ENCODE measurements around the gene IQSEC1. TPM values are rescaled to one million over a fixed set of nuclear protein-coding genes. Genes with fewer than 3 reads are reported as not detected.

IQSEC1 gene
- total and polyA plus RNA-seq, 9 of the 15 experiments (the other 6 are each of a cell fraction or from before 2014, with no cell fraction given), result 0.56 to 39.0 (median 6.8) TPM

DNA sequence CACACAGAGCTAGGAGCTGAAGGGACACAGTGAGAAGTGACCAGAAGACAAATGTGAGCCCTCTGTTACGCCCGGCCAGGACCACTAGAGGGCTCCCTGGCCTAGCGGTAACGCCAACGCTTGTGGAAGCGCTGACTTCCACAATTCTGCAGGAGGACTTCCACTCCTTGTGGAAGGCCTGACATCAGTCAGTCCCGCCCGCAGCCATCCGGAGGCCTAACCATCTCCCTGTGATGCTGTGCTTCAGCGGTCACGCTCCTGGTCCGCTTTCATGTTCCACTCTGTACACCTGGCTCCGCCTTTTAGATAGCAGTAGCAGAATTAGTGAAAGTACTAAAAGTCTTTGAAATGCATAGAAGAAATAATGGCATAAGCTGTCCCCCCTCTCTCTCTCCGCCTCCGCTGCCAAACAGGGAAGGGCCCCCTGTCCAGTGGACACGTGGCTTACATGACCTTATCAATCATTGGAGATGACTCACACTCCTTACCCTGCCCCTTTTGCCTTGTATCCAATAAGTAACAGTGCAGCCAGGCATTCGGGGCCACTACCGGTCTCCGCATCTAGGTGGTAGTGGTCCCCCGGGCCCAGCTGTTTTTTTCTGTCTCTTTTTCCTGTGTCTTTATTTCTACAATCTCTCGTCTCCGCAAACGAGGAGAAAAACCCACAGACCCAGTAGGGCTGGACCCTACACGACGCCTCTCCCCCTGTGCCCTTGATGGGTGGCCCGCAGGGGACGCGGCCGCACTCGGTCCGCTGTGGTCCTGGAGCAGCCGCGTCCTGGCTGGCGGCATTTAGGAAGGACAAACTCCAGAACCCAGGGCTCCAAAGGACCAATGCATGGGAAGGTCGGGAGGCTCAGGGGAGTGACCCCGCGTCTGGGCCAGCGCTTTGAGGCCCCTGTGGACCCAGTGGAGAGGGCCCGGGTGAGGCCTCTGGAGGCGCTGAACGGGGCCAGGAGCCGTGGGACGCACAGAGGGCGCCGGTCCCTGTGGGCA, 204.9 kb downstream of the IQSEC1 start (continued):
- TF ChIP-seq, protein P1, sequence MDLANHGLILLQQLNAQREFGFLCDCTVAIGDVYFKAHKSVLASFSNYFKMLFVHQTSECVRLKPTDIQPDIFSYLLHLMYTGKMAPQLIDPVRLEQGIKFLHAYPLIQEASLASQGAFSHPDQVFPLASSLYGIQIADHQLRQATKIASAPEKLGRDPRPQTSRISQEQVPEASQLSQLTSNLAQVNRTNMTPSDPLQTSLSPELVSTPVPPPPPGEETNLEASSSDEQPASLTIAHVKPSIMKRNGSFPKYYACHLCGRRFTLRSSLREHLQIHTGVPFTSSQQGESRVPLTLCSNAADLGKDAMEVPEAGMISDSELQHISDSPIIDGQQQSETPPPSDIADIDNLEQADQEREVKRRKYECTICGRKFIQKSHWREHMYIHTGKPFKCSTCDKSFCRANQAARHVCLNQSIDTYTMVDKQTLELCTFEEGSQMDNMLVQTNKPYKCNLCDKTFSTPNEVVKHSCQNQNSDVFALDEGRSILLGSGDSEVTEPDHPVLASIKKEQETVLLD (IDR thresholded peaks at IDR 0.05), result peak; percentile 68; the same call in 1 of the 2 replicates
- peak; percentile 34; the same call in 1 of the 2 replicates for TF ChIP-seq JUNB (CRISPR knock-in tag; conservative IDR thresholded peaks at IDR 0.05)
- TF ChIP-seq POLR2G (IDR thresholded peaks at IDR 0.05; ENCODE audit: low read depth, low read length), result peak; percentile 76
- no peak for TF ChIP-seq PRPF4 (IDR thresholded peaks at IDR 0.05; ENCODE audit: insufficient read depth, low read depth, low read length, poor library complexity, severe bottlenecking)
- TF ChIP-seq, protein P2, sequence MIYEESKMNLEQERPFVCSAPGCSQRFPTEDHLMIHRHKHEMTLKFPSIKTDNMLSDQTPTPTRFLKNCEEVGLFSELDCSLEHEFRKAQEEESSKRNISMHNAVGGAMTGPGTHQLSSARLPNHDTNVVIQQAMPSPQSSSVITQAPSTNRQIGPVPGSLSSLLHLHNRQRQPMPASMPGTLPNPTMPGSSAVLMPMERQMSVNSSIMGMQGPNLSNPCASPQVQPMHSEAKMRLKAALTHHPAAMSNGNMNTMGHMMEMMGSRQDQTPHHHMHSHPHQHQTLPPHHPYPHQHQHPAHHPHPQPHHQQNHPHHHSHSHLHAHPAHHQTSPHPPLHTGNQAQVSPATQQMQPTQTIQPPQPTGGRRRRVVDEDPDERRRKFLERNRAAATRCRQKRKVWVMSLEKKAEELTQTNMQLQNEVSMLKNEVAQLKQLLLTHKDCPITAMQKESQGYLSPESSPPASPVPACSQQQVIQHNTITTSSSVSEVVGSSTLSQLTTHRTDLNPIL (CRISPR knock-in tag; IDR thresholded peaks at IDR 0.05), result no peak
- TF ChIP-seq, protein P3, sequence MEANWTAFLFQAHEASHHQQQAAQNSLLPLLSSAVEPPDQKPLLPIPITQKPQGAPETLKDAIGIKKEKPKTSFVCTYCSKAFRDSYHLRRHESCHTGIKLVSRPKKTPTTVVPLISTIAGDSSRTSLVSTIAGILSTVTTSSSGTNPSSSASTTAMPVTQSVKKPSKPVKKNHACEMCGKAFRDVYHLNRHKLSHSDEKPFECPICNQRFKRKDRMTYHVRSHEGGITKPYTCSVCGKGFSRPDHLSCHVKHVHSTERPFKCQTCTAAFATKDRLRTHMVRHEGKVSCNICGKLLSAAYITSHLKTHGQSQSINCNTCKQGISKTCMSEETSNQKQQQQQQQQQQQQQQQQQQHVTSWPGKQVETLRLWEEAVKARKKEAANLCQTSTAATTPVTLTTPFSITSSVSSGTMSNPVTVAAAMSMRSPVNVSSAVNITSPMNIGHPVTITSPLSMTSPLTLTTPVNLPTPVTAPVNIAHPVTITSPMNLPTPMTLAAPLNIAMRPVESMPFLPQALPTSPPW (CRISPR knock-in tag; IDR thresholded peaks at IDR 0.05), result peak; percentile 56
- peak; percentile 40; the same call in 1 of the 2 replicates for TF ChIP-seq ETV1 (tag; conservative IDR thresholded peaks at IDR 0.05; ENCODE audit: low read depth)
- TF ChIP-seq ERF (CRISPR knock-in tag; IDR thresholded peaks at IDR 0.05), result peak; percentile 83
- TF ChIP-seq SMC3 (conservative IDR thresholded peaks at IDR 0.05; ENCODE audit: insufficient read depth, low read depth, low read length), result peak; percentile 95
- 0 out of 2 replicates have a peak, but pooled peaks have one; percentile 31 for TF ChIP-seq TCF7 (IDR thresholded peaks at IDR 0.05; ENCODE audit: borderline replicate concordance)
- TF ChIP-seq, protein P4, sequence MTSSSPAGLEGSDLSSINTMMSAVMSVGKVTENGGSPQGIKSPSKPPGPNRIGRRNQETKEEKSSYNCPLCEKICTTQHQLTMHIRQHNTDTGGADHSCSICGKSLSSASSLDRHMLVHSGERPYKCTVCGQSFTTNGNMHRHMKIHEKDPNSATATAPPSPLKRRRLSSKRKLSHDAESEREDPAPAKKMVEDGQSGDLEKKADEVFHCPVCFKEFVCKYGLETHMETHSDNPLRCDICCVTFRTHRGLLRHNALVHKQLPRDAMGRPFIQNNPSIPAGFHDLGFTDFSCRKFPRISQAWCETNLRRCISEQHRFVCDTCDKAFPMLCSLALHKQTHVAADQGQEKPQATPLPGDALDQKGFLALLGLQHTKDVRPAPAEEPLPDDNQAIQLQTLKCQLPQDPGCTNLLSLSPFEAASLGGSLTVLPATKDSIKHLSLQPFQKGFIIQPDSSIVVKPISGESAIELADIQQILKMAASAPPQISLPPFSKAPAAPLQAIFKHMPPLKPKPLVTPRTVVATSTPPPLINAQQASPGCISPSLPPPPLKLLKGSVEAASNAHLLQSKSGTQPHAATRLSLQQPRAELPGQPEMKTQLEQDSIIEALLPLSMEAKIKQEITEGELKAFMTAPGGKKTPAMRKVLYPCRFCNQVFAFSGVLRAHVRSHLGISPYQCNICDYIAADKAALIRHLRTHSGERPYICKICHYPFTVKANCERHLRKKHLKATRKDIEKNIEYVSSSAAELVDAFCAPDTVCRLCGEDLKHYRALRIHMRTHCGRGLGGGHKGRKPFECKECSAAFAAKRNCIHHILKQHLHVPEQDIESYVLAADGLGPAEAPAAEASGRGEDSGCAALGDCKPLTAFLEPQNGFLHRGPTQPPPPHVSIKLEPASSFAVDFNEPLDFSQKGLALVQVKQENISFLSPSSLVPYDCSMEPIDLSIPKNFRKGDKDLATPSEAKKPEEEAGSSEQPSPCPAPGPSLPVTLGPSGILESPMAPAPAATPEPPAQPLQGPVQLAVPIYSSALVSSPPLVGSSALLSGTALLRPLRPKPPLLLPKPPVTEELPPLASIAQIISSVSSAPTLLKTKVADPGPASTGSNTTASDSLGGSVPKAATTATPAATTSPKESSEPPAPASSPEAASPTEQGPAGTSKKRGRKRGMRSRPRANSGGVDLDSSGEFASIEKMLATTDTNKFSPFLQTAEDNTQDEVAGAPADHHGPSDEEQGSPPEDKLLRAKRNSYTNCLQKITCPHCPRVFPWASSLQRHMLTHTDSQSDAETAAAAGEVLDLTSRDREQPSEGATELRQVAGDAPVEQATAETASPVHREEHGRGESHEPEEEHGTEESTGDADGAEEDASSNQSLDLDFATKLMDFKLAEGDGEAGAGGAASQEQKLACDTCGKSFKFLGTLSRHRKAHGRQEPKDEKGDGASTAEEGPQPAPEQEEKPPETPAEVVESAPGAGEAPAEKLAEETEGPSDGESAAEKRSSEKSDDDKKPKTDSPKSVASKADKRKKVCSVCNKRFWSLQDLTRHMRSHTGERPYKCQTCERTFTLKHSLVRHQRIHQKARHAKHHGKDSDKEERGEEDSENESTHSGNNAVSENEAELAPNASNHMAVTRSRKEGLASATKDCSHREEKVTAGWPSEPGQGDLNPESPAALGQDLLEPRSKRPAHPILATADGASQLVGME (CRISPR knock-in tag; IDR thresholded peaks at IDR 0.05), result peak; percentile 89
- TF ChIP-seq RNF2 (IDR thresholded peaks at IDR 0.05), result 0 out of 2 replicates have a peak, but pooled peaks have one; percentile 33
- TF ChIP-seq, protein P5, sequence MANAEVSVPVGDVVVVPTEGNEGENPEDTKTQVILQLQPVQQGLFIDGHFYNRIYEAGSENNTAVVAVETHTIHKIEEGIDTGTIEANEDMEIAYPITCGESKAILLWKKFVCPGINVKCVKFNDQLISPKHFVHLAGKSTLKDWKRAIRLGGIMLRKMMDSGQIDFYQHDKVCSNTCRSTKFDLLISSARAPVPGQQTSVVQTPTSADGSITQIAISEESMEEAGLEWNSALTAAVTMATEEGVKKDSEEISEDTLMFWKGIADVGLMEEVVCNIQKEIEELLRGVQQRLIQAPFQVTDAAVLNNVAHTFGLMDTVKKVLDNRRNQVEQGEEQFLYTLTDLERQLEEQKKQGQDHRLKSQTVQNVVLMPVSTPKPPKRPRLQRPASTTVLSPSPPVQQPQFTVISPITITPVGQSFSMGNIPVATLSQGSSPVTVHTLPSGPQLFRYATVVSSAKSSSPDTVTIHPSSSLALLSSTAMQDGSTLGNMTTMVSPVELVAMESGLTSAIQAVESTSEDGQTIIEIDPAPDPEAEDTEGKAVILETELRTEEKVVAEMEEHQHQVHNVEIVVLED (CRISPR knock-in tag; IDR thresholded peaks at IDR 0.05), result no peak
- 0 out of 2 replicates have a peak, but pooled peaks have one; percentile 33 for TF ChIP-seq ZNF316 (IDR thresholded peaks at IDR 0.05)
